Ovary (tissue), 9 donors: Measurements from ENCODE around the gene PAM. TPM values are rescaled to one million over a fixed set of nuclear protein-coding genes. Genes with fewer than 3 reads are reported as not detected.

Experiments used
- DNase-seq, 5 donors: peaks; one replicate each; pipeline ENCODE4 v3.0.0-alpha.2; 2019 to 2020
- H3K27ac ChIP-seq, 2 donors: fragments of 200-600 bp; one replicate each; pipeline versions ENCODE4 v1.5.1 to v1.8.0; 2019 to 2022
- H3K27me3 ChIP-seq: fragments of 200-600 bp; one replicate; pipeline ENCODE4 v1.8.0; 2022
- H3K36me3 ChIP-seq: fragments of 200-600 bp; sonication (generic); one replicate; pipeline ENCODE4 v1.5.1; 2019
- H3K4me1 ChIP-seq: one replicate; pipeline ENCODE4 v1.8.1; 2013; ENCODE audit warnings: mild to moderate bottlenecking, moderate library complexity; ENCODE audit not compliant: insufficient read depth
- H3K4me3 ChIP-seq: fragments of 200-600 bp; sonication (generic); one replicate; pipeline ENCODE4 v1.5.1; 2017
- H3K9me3 ChIP-seq, 2 donors: fragments of 200-600 bp in 1 of 2; sonication (generic) in 1 of 2; one replicate each; pipeline versions ENCODE4 v1.5.1 to v1.8.1; 2013 to 2019; ENCODE audit warnings: mild to moderate bottlenecking in 1 of 2, moderate library complexity in 1 of 2
- CTCF ChIP-seq, 3 donors: fragments of 450-650 bp in 2 of 3; fragments of 200-600 bp in 1 of 3; IDR thresholded peaks; one replicate each; pipeline versions ENCODE4 v1.5.1 to v1.8.0; 2016 to 2022; ENCODE audit warnings: antibody characterized with exemption in 3 of 3, mild to moderate bottlenecking in 1 of 3
- EP300 ChIP-seq: sonication (generic); formaldehyde crosslinking; IDR thresholded peaks from one replicate; pipeline ENCODE4 v1.6.1; 2017; ENCODE audit warnings: antibody characterized with exemption
- POLR2A ChIP-seq: fragments of 450-650 bp; IDR thresholded peaks from one replicate; pipeline ENCODE4 v1.6.1; 2017; ENCODE audit warnings: antibody characterized with exemption, mild to moderate bottlenecking, moderate library complexity
- WGBS, 3 donors: extraction: QIAGEN DNeasy Blood & Tissue Kit in 1 of 3; methylation state at CpG; one replicate each; pipeline versions ENCODE4 v1.1.5 to v1.1.7; 2013 to 2017; 5-methylcytosine and 5-hydroxymethylcytosine counted together
- intact Hi-C, 4 donors: fragments of 100-400 bp; cut with DNase I; formaldehyde crosslinking; loops; one replicate each; pipeline versions ENCODE4 v1.11.0 to v1.15.1; 2022 to 2023
- polyA plus RNA-seq, 2 donors: library from polyadenylated mRNA; stranded (reverse); fragments of 200-250 nt in 1 of 2; fragments of 350-450 nt in 1 of 2; fragmentation: Illumina TruSeq in 1 of 2; extraction: RNeasy Lipid Tissue Mini Kit (QIAGEN cat#74804) in 1 of 2; gene quantifications; one replicate each; pipeline ENCODE4 v1.2.3, GENCODE V29; 2013 to 2014
- total RNA-seq, 7 donors: library from RNA; depleted of rRNA in 2 of 7; stranded (reverse); fragments of >200 nt in 2 of 7; fragmentation: NEBNext Ultra II Directional in 3 of 7; extraction: Animal tissue kit (Norgen Biotek cat#: 25700) in 3 of 7; gene quantifications; one replicate each; pipeline versions ENCODE4 v1.1.0 to v1.2.4, GENCODE V29; 2016 to 2023
- donor health status: DM: no; HTN: no; CAD: no; lungs with moderate emphysema.
- donor health status: DM: no; HTN: no; CAD: no.
- donor health status: Bipolar disorder and iron deficiency.
- donor health status: DM: yes; HTN: yes; CAD: no.
- donor health status: DM: no; HTN: no; CAD: no.
- donor health status: DM: yes; HTN: yes; CAD: no.

The PAM gene
- total and polyA plus RNA-seq, 9 donors: 124 to 431 (median 187) TPM

GRCh38 chr5:103000089-103000488 is 245.0 kb downstream of the PAM start:
- TF ChIP-seq POLR2A: no peak
- TF ChIP-seq EP300: no peak
- TF ChIP-seq CTCF (IDR thresholded peaks at IDR 0.05): no peak
- no peak for DNase-seq
- Histone ChIP-seq H3K4me1 (no peaks in the 10 kb centered on the region), H3K27me3 (no peaks in the 10 kb centered on the region), H3K27ac (no peak overlapping the region), H3K36me3 (no peaks in the 10 kb centered on the region), H3K9me3 (no peaks in the 10 kb centered on the region), H3K4me3 (no peak overlapping the region)
- intact Hi-C loops: no loop called here

- no peak for DNase-seq
- Histone ChIP-seq H3K27ac (no peak overlapping the region), H3K27me3 (no peaks in the 10 kb centered on the region), H3K4me3 (no peak overlapping the region), H3K4me1 (no peaks in the 10 kb centered on the region), H3K36me3 (no peaks in the 10 kb centered on the region), H3K9me3 (no peaks in the 10 kb centered on the region)
- WGBS, 3 donors: 43 to 57% (median 49%) methylated on average over 4 of the region's 4 CpGs
- intact Hi-C loops: no loop called here
- no peak for TF ChIP-seq CTCF (IDR thresholded peaks at IDR 0.05)
Observed at GRCh38 chr5:103003872-103004271, 248.8 kb downstream of the PAM start.

GRCh38 chr5:103005276-103005675 is 250.2 kb downstream of the PAM start:
- H3K27ac ChIP-seq: no peak overlapping the region
- intact Hi-C loops: no loop called here
- TF ChIP-seq POLR2A (no peak), CTCF (IDR thresholded peaks at IDR 0.05) (no peak), EP300 (no peak)

GRCh38 chr5:103006921-103007320 is 251.8 kb downstream of the PAM start:
- 60 to 84% (median 68%) methylated on average over 1 of the region's 1 CpG for WGBS, 3 donors
- Histone ChIP-seq H3K36me3 (no peaks in the 10 kb centered on the region), H3K4me3 (no peak overlapping the region), H3K27me3 (no peaks in the 10 kb centered on the region), H3K27ac (no peak overlapping the region), H3K4me1 (no peaks in the 10 kb centered on the region), H3K9me3 (no peaks in the 10 kb centered on the region)
- no peak for DNase-seq
- no peak for TF ChIP-seq CTCF (IDR thresholded peaks at IDR 0.05)
- TF ChIP-seq POLR2A: no peak
- TF ChIP-seq EP300: no peak
- intact Hi-C loops: no loop called here

More at GRCh38 chr5:103005276-103005675, 250.2 kb downstream of the PAM start:
- Histone ChIP-seq H3K27me3 (no peaks in the 10 kb centered on the region), H3K36me3 (no peaks in the 10 kb centered on the region), H3K4me3 (no peak overlapping the region), H3K9me3 (no peaks in the 10 kb centered on the region), H3K4me1 (no peaks in the 10 kb centered on the region)
- DNase-seq: no peak

- Histone ChIP-seq H3K27ac (no peak overlapping the region), H3K36me3 (no peaks in the 10 kb centered on the region), H3K9me3 (no peaks in the 10 kb centered on the region), H3K4me3 (no peak overlapping the region), H3K4me1 (no peaks in the 10 kb centered on the region), H3K27me3 (no peaks in the 10 kb centered on the region)
- TF ChIP-seq EP300 (no peak), POLR2A (no peak), CTCF (IDR thresholded peaks at IDR 0.05) (no peak)
- DNase-seq: no peak
- WGBS, 3 donors: 12 to 22% (median 13%) methylated on average over 2 of the region's 2 CpGs
- intact Hi-C loops: no loop called here
Observed at GRCh38 chr5:103010168-103010567, 255.1 kb downstream of the PAM start.
